ENCODE data around the gene ERBB2. TPM values are rescaled to one million over a fixed set of nuclear protein-coding genes. Genes with fewer than 3 reads are reported as not detected.

The ERBB2 gene
- 29.9 and 35.7 TPM in 2 replicates for total RNA-seq

GRCh38 chr17:39699818-39700147, at the start of gene ERBB2:
TSS of gene ERBB2 (plus strand) at chr17:39700064. CDS start at chr17:39700239, 175 bp downstream.

GRCh38 chr17:39664581-39665561, 35.0 kb upstream of the ERBB2 start, which contains the start of gene TCAP:
TSS of gene TCAP (plus strand) at chr17:39665349. CDS start at chr17:39665360, 11 bp downstream.

GRCh38 chr17:39667945-39668924, 31.6 kb upstream of the ERBB2 start, which contains the start of gene PNMT:
TSS of gene PNMT (plus strand) at chr17:39668453. CDS start at chr17:39668476, 23 bp downstream.

GRCh38 chr17:39687546-39688474, 12.1 kb upstream of the ERBB2 start, which contains the start of gene PGAP3:
TSS of gene PGAP3 (minus strand) at chr17:39688057. CDS start at chr17:39688014, 43 bp downstream.

GRCh38 chr17:39730095-39730921, 30.4 kb downstream of the ERBB2 start, which contains the start of gene MIEN1:
TSS of gene MIEN1 (minus strand) at chr17:39730532. CDS start at chr17:39730495, 37 bp downstream.

GRCh38 chr17:39737760-39738567, 38.1 kb downstream of the ERBB2 start, which contains the start of gene GRB7:
TSS of gene GRB7 (plus strand) at chr17:39737938. CDS start at chr17:39742302, 4,364 bp downstream.

Other genes with a start within 250 kb of the ERBB2 start
- 18.4 and 20.7 TPM in 2 replicates for gene MED1, start 248.8 kb upstream of the ERBB2 start, total RNA-seq
- 27.7 and 27.8 TPM in 2 replicates for gene CDK12, start 238.6 kb upstream of the ERBB2 start, total RNA-seq
- gene NEUROD2, start 92.1 kb upstream of the ERBB2 start, total RNA-seq = not detected in 2 replicates
- gene PPP1R1B, start 73.1 kb upstream of the ERBB2 start, total RNA-seq = 89.5 and 113 TPM in 2 replicates
- 23.1 and 31.5 TPM in 2 replicates for gene STARD3, start 62.9 kb upstream of the ERBB2 start, total RNA-seq
- 0.25 TPM in 1 of 2 replicates, not detected in the other for gene TCAP, start 34.7 kb upstream of the ERBB2 start, total RNA-seq
- not detected in 2 replicates for gene PNMT, start 31.6 kb upstream of the ERBB2 start, total RNA-seq
- gene PGAP3, start 12.0 kb upstream of the ERBB2 start, total RNA-seq = 10.5 and 16.8 TPM in 2 replicates
- gene MIEN1, start 30.5 kb downstream of the ERBB2 start, total RNA-seq = 38.7 and 50.6 TPM in 2 replicates
- 0.29 and 0.44 TPM in 2 replicates for gene GRB7, start 37.9 kb downstream of the ERBB2 start, total RNA-seq
- not detected in 2 replicates for gene IKZF3, start 164.2 kb downstream of the ERBB2 start, total RNA-seq
- not detected in 2 replicates for gene ZPBP2, start 168.1 kb downstream of the ERBB2 start, total RNA-seq
- 3.5 and 4.7 TPM in 2 replicates for gene GSDMB, start 218.6 kb downstream of the ERBB2 start, total RNA-seq
- 43.6 and 46.1 TPM in 2 replicates for gene ORMDL3, start 227.5 kb downstream of the ERBB2 start, total RNA-seq
- gene LRRC3C, start 227.7 kb downstream of the ERBB2 start, total RNA-seq = not detected in 2 replicates